Mucosa of stomach (tissue), 1 donor: ENCODE results near the gene SLC44A5.
"Not testable (repeated sequence)": the region's sequence is repeated elsewhere in the genome, so short reads cannot be mapped to it uniquely, and the experiment has no call there.

Experiments
- H3K27me3 ChIP-seq: one replicate; pipeline ENCODE4 v1.7.0; 2013; ENCODE audit warnings: mild to moderate bottlenecking, low read length; ENCODE audit not compliant: control insufficient read depth, insufficient read depth
- H3K36me3 ChIP-seq: one replicate; pipeline ENCODE4 v1.7.0; 2013; ENCODE audit warnings: low read length; ENCODE audit not compliant: control insufficient read depth, insufficient read depth
- H3K4me1 ChIP-seq: one replicate; pipeline ENCODE4 v1.7.0; 2013; ENCODE audit warnings: mild to moderate bottlenecking, low read length; ENCODE audit not compliant: control insufficient read depth, insufficient read depth
- H3K4me3 ChIP-seq: one replicate; pipeline ENCODE4 v1.7.0; 2013; ENCODE audit warnings: low read length
- H3K9ac ChIP-seq: one replicate; pipeline ENCODE4 v1.7.0; 2013; ENCODE audit warnings: mild to moderate bottlenecking, low read length, moderate library complexity
- H3K9me3 ChIP-seq: one replicate; pipeline ENCODE4 v1.7.0; 2013; ENCODE audit warnings: mild to moderate bottlenecking, low read length, moderate library complexity; ENCODE audit not compliant: control insufficient read depth
- donor health status: Pancreatic carcinoma.

The SLC44A5 gene

GRCh38 chr1:75518686-75519085 is 92.2 kb downstream of the SLC44A5 start:
- no peaks in the 10 kb centered on the region for H3K36me3 ChIP-seq
- H3K9ac ChIP-seq = no peak overlapping the region
- H3K9me3 ChIP-seq = no peaks in the 10 kb centered on the region
- no peak overlapping the region for H3K4me3 ChIP-seq
- no peaks in the 10 kb centered on the region for H3K27me3 ChIP-seq
- H3K4me1 ChIP-seq = no peaks in the 10 kb centered on the region

DNA sequence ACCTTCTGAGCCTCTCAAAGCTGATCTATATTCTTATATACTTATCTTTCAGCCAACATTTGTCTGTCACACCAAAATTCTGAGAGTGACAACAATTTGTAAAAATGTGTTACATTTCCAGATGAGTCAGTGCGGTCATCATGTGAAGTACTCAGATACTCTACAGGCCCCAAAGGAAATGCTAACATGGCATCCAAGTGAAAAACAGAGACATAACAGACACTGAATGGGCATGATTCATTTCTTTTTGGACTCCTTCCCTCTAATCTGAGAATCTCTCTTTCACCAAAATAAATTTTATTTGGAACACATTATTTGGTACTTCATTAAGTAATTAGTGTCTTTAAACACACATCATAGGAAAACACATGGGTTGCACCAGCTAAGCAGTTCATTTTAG is 96.6 kb downstream of the SLC44A5 start:
- H3K4me3 ChIP-seq = no peak overlapping the region
- no peaks in the 10 kb centered on the region for H3K27me3 ChIP-seq
- no peaks in the 10 kb centered on the region for H3K9me3 ChIP-seq
- no peaks in the 10 kb centered on the region for H3K36me3 ChIP-seq
- H3K9ac ChIP-seq = no peak overlapping the region
- H3K4me1 ChIP-seq = no peaks in the 10 kb centered on the region

- Histone ChIP-seq H3K9ac (no peak overlapping the region), H3K36me3 (no peaks in the 10 kb centered on the region), H3K27me3 (no peaks in the 10 kb centered on the region), H3K4me3 (no peak overlapping the region), H3K9me3 (no peaks in the 10 kb centered on the region), H3K4me1 (no peaks in the 10 kb centered on the region)
Measured at GRCh38 chr1:75506976-75507375, 103.9 kb downstream of the SLC44A5 start.

GRCh38 chr1:75503221-75503974 is 107.5 kb downstream of the SLC44A5 start:
- no peaks in the 10 kb centered on the region for H3K9me3 ChIP-seq
- no peaks in the 10 kb centered on the region for H3K36me3 ChIP-seq
- H3K27me3 ChIP-seq = no peaks in the 10 kb centered on the region
- H3K4me1 ChIP-seq = no peaks in the 10 kb centered on the region
- no peak overlapping the region for H3K9ac ChIP-seq
- H3K4me3 ChIP-seq = no peak overlapping the region

DNA sequence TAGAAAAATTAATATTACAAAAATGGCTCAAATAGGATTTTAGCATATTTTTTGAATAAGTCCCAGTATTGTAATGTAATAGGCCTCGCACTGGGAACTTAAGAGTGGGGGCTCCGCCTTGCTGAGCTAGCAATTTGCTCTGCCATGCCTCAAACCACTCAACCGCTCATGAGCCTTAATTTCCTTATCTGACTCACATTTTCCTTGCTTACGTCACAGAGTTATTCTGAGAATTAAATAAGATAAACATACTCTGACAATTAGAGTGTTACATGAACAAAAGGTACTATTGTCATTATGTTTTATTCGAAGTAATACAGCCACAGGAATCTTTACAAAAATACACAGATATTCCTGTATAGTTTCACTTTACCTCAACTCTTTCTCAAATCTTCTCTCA is 108.1 kb downstream of the SLC44A5 start:
- Histone ChIP-seq H3K27me3 (no peaks in the 10 kb centered on the region), H3K36me3 (no peaks in the 10 kb centered on the region), H3K9ac (no peak overlapping the region), H3K4me3 (no peak overlapping the region), H3K4me1 (no peaks in the 10 kb centered on the region), H3K9me3 (no peaks in the 10 kb centered on the region)

- H3K9ac ChIP-seq = no peak overlapping the region
- H3K36me3 ChIP-seq = no peaks in the 10 kb centered on the region
- H3K4me1 ChIP-seq = no peaks in the 10 kb centered on the region
- H3K4me3 ChIP-seq = no peak overlapping the region
- no peaks in the 10 kb centered on the region for H3K27me3 ChIP-seq
- H3K9me3 ChIP-seq = no peaks in the 10 kb centered on the region
Measured at GRCh38 chr1:75501577-75502295, 109.2 kb downstream of the SLC44A5 start.

- H3K27me3 ChIP-seq = no peaks in the 10 kb centered on the region
- H3K36me3 ChIP-seq = no peaks in the 10 kb centered on the region
- H3K4me1 ChIP-seq = no peaks in the 10 kb centered on the region
- no peaks in the 10 kb centered on the region for H3K9me3 ChIP-seq
- no peak overlapping the region for H3K4me3 ChIP-seq
- H3K9ac ChIP-seq = no peak overlapping the region
Measured at GRCh38 chr1:75492011-75492410, 118.9 kb downstream of the SLC44A5 start.

- H3K9me3 ChIP-seq = no peaks in the 10 kb centered on the region
- no peaks in the 10 kb centered on the region for H3K27me3 ChIP-seq
- H3K4me1 ChIP-seq = no peaks in the 10 kb centered on the region
- H3K4me3 ChIP-seq = no peak overlapping the region
- H3K36me3 ChIP-seq = no peaks in the 10 kb centered on the region
- no peak overlapping the region for H3K9ac ChIP-seq
Measured at GRCh38 chr1:75487399-75487798, 123.5 kb downstream of the SLC44A5 start.

GRCh38 chr1:75484789-75485188 is 126.1 kb downstream of the SLC44A5 start:
- Histone ChIP-seq H3K27me3 (no peaks in the 10 kb centered on the region), H3K9ac (no peak overlapping the region), H3K4me1 (no peaks in the 10 kb centered on the region), H3K36me3 (no peaks in the 10 kb centered on the region), H3K4me3 (no peak overlapping the region), H3K9me3 (no peaks in the 10 kb centered on the region)

DNA sequence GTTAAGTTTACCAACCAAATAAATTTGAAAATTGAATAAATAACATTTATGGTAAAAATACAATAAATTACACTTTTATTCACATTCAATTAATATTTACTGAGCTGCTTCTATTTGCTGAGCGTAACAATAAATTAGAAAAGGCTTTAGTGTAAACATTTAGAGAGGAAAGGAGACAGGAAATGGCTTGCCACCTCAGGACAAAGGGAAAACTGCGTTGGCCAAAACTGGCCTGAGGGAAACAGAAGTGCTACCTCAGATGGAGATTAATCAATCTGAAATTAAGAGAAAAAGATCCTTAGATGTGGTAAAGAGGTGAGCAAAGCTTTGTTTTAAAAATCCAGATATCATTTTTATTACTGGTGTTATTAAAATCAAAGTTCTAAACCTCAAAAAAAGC is 128.0 kb downstream of the SLC44A5 start:
- Histone ChIP-seq H3K27me3 (no peaks in the 10 kb centered on the region), H3K4me3 (no peak overlapping the region), H3K9me3 (no peaks in the 10 kb centered on the region), H3K36me3 (no peaks in the 10 kb centered on the region), H3K9ac (no peak overlapping the region), H3K4me1 (no peaks in the 10 kb centered on the region)

DNA sequence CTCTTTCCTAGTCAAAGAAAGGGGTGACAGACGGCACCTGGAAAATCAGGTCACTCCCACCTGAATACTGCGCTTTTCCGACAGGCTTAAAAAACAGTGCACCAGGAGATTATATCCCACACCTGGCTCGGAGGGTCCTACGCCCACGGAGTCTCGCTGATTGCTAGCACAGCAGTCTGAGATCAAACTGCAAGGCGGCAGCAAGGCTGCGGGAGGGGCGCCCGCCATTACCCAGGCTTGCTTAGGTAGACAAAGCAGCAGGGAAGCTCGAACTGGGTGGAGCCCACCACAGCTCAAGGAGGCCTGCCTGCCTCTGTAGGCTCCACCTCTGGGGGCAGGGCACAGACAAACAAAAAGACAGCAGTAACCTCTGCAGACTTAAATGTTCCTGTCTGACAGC is 134.4 kb downstream of the SLC44A5 start:
- not testable (repeated sequence) for H3K9me3 ChIP-seq, H3K9ac ChIP-seq, H3K4me1 ChIP-seq, H3K4me3 ChIP-seq, H3K27me3 ChIP-seq, H3K36me3 ChIP-seq

DNA sequence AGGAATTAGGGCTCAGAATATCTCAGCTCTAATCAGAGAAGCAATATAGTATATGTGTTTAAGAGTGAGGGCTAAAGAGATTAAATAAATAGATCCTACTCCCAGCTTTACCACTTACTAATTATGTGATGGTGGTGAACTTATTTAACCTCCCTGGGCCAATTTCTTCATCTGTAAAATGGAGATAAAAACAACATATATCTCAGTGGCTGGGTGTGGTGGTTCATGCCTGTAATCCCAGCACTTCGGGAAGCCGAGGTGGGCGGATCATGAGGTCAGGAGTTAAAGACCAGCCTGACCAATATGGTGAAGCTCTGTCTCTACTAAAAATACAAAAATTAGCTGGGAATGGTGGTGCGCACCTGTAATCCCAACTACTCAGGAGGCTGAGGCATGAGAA is 135.2 kb downstream of the SLC44A5 start:
- H3K9me3 ChIP-seq = no peaks in the 10 kb centered on the region
- no peak overlapping the region for H3K4me3 ChIP-seq
- H3K4me1 ChIP-seq = no peaks in the 10 kb centered on the region
- H3K36me3 ChIP-seq = no peaks in the 10 kb centered on the region
- H3K9ac ChIP-seq = no peak overlapping the region
- H3K27me3 ChIP-seq = no peaks in the 10 kb centered on the region
